HepG2 (cell line): Measurements from ENCODE around the gene C20orf204. TPM values are rescaled to one million over a fixed set of nuclear protein-coding genes. Genes with fewer than 3 reads are reported as not detected.
A peak's percentile ranks its signal among the peaks of the same experiment; 100 is the strongest.

ENCODE experiments used
- ELF3 ChIP-seq: IDR thresholded peaks from 2 replicates; pipeline ENCODE4 v1.6.1; 2016; ENCODE audit warnings: missing genetic modification reagents, missing compliant biosample characterization
- ETV6 ChIP-seq: sonication (generic); formaldehyde crosslinking; conservative IDR thresholded peaks from 2 replicates; pipeline ENCODE4 v1.4.0; 2020; ENCODE audit warnings: missing genetic modification reagents
- FOXC1 ChIP-seq: sonication (generic); formaldehyde crosslinking; IDR thresholded peaks from 2 replicates; pipeline ENCODE4 v1.8.0; 2022; ENCODE audit warnings: mild to moderate bottlenecking, missing genetic modification reagents, borderline replicate concordance
- GTF2F1 ChIP-seq: fragments of 150-350 bp; IDR thresholded peaks from 2 replicates; pipeline ENCODE4 v1.6.1; 2014; ENCODE audit warnings: low read length
- PAF1 ChIP-seq: IDR thresholded peaks from 2 replicates; pipeline ENCODE4 v1.6.1; 2016; ENCODE audit warnings: missing genetic modification reagents, missing compliant biosample characterization
- RNF219 ChIP-seq: sonication (generic); formaldehyde crosslinking; IDR thresholded peaks from 2 replicates; pipeline ENCODE4 v1.5.0; 2020; ENCODE audit warnings: mild to moderate bottlenecking, missing genetic modification reagents
- TCF7 ChIP-seq: sonication (generic); IDR thresholded peaks from 2 replicates; pipeline ENCODE4 v1.6.1; 2016; ENCODE audit warnings: antibody characterized with exemption, low read depth
- TFAP4 ChIP-seq: sonication (generic); IDR thresholded peaks from 2 replicates; pipeline ENCODE4 v1.6.1; 2016; ENCODE audit warnings: low read depth, borderline replicate concordance
- ZNF101 ChIP-seq: sonication (generic); formaldehyde crosslinking; IDR thresholded peaks from 2 replicates; pipeline ENCODE4 v1.4.0; 2020; ENCODE audit warnings: mild to moderate bottlenecking, low read depth, missing genetic modification reagents, borderline replicate concordance
- ZNF230 ChIP-seq: sonication (generic); formaldehyde crosslinking; IDR thresholded peaks from 2 replicates; pipeline ENCODE4 v1.4.0; 2020; ENCODE audit warnings: mild to moderate bottlenecking, missing genetic modification reagents
- ZNF430 ChIP-seq: sonication (generic); formaldehyde crosslinking; IDR thresholded peaks from 2 replicates; pipeline ENCODE4 v1.9.0; 2021; ENCODE audit warnings: mild to moderate bottlenecking, missing genetic modification reagents
- ZNF672 ChIP-seq: sonication (generic); formaldehyde crosslinking; IDR thresholded peaks from 2 replicates; pipeline ENCODE4 v1.8.1; 2022; ENCODE audit warnings: missing genetic modification reagents
- ZNF674 ChIP-seq: sonication (generic); formaldehyde crosslinking; IDR thresholded peaks from 2 replicates; pipeline ENCODE4 v1.5.0; 2020; ENCODE audit warnings: low read depth, mild to moderate bottlenecking, missing genetic modification reagents
- ZNF775 ChIP-seq: sonication (generic); formaldehyde crosslinking; IDR thresholded peaks from 2 replicates; pipeline ENCODE4 v1.4.0; 2020; ENCODE audit warnings: missing genetic modification reagents, mild to moderate bottlenecking, moderate library complexity, borderline replicate concordance
- ZNF83 ChIP-seq: sonication (generic); formaldehyde crosslinking; IDR thresholded peaks from 2 replicates; pipeline ENCODE4 v1.4.0; 2020; ENCODE audit warnings: missing genetic modification reagents, mild to moderate bottlenecking, borderline replicate concordance
- ZNF879 ChIP-seq: sonication (generic); formaldehyde crosslinking; IDR thresholded peaks from 2 replicates; pipeline ENCODE4 v1.8.1; 2023; ENCODE audit warnings: missing genetic modification reagents
- ZSCAN30 ChIP-seq: sonication (generic); formaldehyde crosslinking; IDR thresholded peaks from 2 replicates; pipeline ENCODE4 v1.5.0; 2020; ENCODE audit warnings: mild to moderate bottlenecking, missing genetic modification reagents
- polyA plus RNA-seq, 8 experiments: library from polyadenylated mRNA; depleted of rRNA in 3 of 8; stranded (reverse) in 7 of 8; unstranded in 1 of 8; fragments of >200 nt; fragmentation: Illumina TruSeq in 4 of 8; extraction: Trizol in 4 of 8; gene quantifications; 2 replicates each; pipeline versions ENCODE4 v1.2.1 to v1.2.3, GENCODE V29; 2011 to 2016; ENCODE audit warnings: low read depth in 4 of 8, missing spikeins in 1 of 8, mixed read lengths in 1 of 8; ENCODE audit not compliant: insufficient read depth in 1 of 8
- total RNA-seq, 5 experiments: library from RNA; depleted of rRNA; stranded (reverse); fragments of >200 nt; fragmentation: Illumina TruSeq; extraction: Trizol; gene quantifications; 2 replicates each; pipeline ENCODE4 v1.2.3, GENCODE V29; 2016; ENCODE audit warnings: low read depth in 1 of 5
- TF ChIP-seq, protein P1 (sequence below): sonication (generic); formaldehyde crosslinking; IDR thresholded peaks from 2 replicates; pipeline ENCODE4 v1.9.0; 2021; ENCODE audit warnings: missing genetic modification reagents, mild to moderate bottlenecking, borderline replicate concordance
- TF ChIP-seq, protein P2 (sequence below): sonication (generic); formaldehyde crosslinking; IDR thresholded peaks from 2 replicates; pipeline ENCODE4 v1.4.0; 2020; ENCODE audit warnings: missing genetic modification reagents, mild to moderate bottlenecking, borderline replicate concordance
- TF ChIP-seq, protein P3 (sequence below): sonication (generic); formaldehyde crosslinking; IDR thresholded peaks from 2 replicates; pipeline ENCODE4 v1.4.0; 2020; ENCODE audit warnings: missing genetic modification reagents, borderline replicate concordance

The C20orf204 gene
- total and polyA plus RNA-seq, 2 of the 13 experiments (the other 11 are each of a cell fraction or from before 2014, with no cell fraction given) = 22.1 to 80.0 TPM

GRCh38 chr20:64024141-64024990 lies 11.6 kb upstream of the C20orf204 start (continued):
- TF ChIP-seq RNF219 (CRISPR knock-in tag) (no peak), ZNF775 (CRISPR knock-in tag) (peak; percentile 63; the same call in 1 of the 2 replicates), PAF1 (CRISPR knock-in tag) (no peak), ZNF230 (peak; percentile 74; the same call in 1 of the 2 replicates), ELF3 (CRISPR knock-in tag) (no peak; the same call in 1 of the 2 replicates), ZNF83 (CRISPR knock-in tag) (no peak), GTF2F1 (no peak), TFAP4 (no peak), ZNF672 (no peak), ETV6 (CRISPR knock-in tag) (peak; percentile 66; the same call in 1 of the 2 replicates), TCF7 (peak; percentile 90), ZNF674 (CRISPR knock-in tag) (no peak), FOXC1 (CRISPR knock-in tag) (peak; percentile 64; the same call in 1 of the 2 replicates), ZSCAN30 (no peak), ZNF101 (no peak), ZNF430 (CRISPR knock-in tag) (no peak; the same call in 1 of the 2 replicates), ZNF879 (0 out of 2 replicates have a peak, but pooled peaks have one; percentile 50)
- TF ChIP-seq, protein P1, sequence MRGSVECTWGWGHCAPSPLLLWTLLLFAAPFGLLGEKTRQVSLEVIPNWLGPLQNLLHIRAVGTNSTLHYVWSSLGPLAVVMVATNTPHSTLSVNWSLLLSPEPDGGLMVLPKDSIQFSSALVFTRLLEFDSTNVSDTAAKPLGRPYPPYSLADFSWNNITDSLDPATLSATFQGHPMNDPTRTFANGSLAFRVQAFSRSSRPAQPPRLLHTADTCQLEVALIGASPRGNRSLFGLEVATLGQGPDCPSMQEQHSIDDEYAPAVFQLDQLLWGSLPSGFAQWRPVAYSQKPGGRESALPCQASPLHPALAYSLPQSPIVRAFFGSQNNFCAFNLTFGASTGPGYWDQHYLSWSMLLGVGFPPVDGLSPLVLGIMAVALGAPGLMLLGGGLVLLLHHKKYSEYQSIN (CRISPR knock-in tag) = no peak
- TF ChIP-seq, protein P2, sequence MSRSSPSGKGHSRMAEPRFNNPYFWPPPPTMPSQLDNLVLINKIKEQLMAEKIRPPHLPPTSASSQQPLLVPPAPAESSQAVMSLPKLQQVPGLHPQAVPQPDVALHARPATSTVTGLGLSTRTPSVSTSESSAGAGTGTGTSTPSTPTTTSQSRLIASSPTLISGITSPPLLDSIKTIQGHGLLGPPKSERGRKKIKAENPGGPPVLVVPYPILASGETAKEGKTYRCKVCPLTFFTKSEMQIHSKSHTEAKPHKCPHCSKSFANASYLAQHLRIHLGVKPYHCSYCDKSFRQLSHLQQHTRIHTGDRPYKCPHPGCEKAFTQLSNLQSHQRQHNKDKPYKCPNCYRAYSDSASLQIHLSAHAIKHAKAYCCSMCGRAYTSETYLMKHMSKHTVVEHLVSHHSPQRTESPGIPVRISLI = peak; percentile 53; the same call in 1 of the 2 replicates
- TF ChIP-seq, protein P3, sequence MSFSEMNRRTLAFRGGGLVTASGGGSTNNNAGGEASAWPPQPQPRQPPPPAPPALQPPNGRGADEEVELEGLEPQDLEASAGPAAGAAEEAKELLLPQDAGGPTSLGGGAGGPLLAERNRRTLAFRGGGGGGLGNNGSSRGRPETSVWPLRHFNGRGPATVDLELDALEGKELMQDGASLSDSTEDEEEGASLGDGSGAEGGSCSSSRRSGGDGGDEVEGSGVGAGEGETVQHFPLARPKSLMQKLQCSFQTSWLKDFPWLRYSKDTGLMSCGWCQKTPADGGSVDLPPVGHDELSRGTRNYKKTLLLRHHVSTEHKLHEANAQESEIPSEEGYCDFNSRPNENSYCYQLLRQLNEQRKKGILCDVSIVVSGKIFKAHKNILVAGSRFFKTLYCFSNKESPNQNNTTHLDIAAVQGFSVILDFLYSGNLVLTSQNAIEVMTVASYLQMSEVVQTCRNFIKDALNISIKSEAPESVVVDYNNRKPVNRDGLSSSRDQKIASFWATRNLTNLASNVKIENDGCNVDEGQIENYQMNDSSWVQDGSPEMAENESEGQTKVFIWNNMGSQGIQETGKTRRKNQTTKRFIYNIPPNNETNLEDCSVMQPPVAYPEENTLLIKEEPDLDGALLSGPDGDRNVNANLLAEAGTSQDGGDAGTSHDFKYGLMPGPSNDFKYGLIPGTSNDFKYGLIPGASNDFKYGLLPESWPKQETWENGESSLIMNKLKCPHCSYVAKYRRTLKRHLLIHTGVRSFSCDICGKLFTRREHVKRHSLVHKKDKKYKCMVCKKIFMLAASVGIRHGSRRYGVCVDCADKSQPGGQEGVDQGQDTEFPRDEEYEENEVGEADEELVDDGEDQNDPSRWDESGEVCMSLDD (CRISPR knock-in tag) = peak; percentile 92
